ENCODE results near the gene SF3B1.
"Not testable (repeated sequence)": the region's sequence is repeated elsewhere in the genome, so short reads cannot be mapped to it uniquely, and the experiment has no call there.

Gene SF3B1

GRCh38 chr2:197378494-197379307 is 56.1 kb downstream of the SF3B1 start:
- peak; percentile 58 for DNase-seq (ENCODE audit: low spot score)

- no peak for DNase-seq (ENCODE audit: low spot score)
Measured at GRCh38 chr2:197378086-197378485, 56.7 kb downstream of the SF3B1 start.

GRCh38 chr2:197377670-197378069 is 57.2 kb downstream of the SF3B1 start:
- no peak for DNase-seq (ENCODE audit: low spot score)

- no peak for DNase-seq (ENCODE audit: low spot score)
Measured at GRCh38 chr2:197372592-197372991, 62.2 kb downstream of the SF3B1 start.

GRCh38 chr2:197370664-197371063 is 64.2 kb downstream of the SF3B1 start:
- not testable (repeated sequence) for DNase-seq (ENCODE audit: low spot score)

- DNase-seq (ENCODE audit: low spot score): no peak
Measured at GRCh38 chr2:197369933-197370320, 64.9 kb downstream of the SF3B1 start.

- no peak for DNase-seq (ENCODE audit: low spot score)
Measured at GRCh38 chr2:197369228-197369932, 65.4 kb downstream of the SF3B1 start.

GRCh38 chr2:197368412-197368811 is 66.4 kb downstream of the SF3B1 start:
- DNase-seq (ENCODE audit: low spot score): no peak

- DNase-seq (ENCODE audit: low spot score): no peak
Measured at GRCh38 chr2:197363998-197364397, 70.8 kb downstream of the SF3B1 start.

GRCh38 chr2:197360744-197361156 is 74.1 kb downstream of the SF3B1 start:
- no peak for DNase-seq (ENCODE audit: low spot score)

GRCh38 chr2:197359859-197360258 is 75.0 kb downstream of the SF3B1 start:
- no peak for DNase-seq (ENCODE audit: low spot score)

GRCh38 chr2:197358931-197359330 is 75.9 kb downstream of the SF3B1 start:
- no peak for DNase-seq (ENCODE audit: low spot score)

- no peak for DNase-seq (ENCODE audit: low spot score)
Measured at GRCh38 chr2:197357986-197358385, 76.8 kb downstream of the SF3B1 start.

- no peak for DNase-seq (ENCODE audit: low spot score)
Measured at GRCh38 chr2:197356136-197356535, 78.7 kb downstream of the SF3B1 start.

- DNase-seq (ENCODE audit: low spot score): no peak
Measured at GRCh38 chr2:197354169-197354558, 80.7 kb downstream of the SF3B1 start.

- no peak for DNase-seq (ENCODE audit: low spot score)
Measured at GRCh38 chr2:197353393-197354168, 81.2 kb downstream of the SF3B1 start.

GRCh38 chr2:197349699-197350098 is 85.1 kb downstream of the SF3B1 start:
- no peak for DNase-seq (ENCODE audit: low spot score)

- DNase-seq (ENCODE audit: low spot score): no peak
Measured at GRCh38 chr2:197348721-197349360, 86.0 kb downstream of the SF3B1 start.

- DNase-seq (ENCODE audit: low spot score): no peak
Measured at GRCh38 chr2:197345846-197346370, 88.9 kb downstream of the SF3B1 start.

GRCh38 chr2:197343968-197344367 is 90.9 kb downstream of the SF3B1 start:
- not testable (repeated sequence) for DNase-seq (ENCODE audit: low spot score)

- no peak for DNase-seq (ENCODE audit: low spot score)
Measured at GRCh38 chr2:197340591-197340990, 94.2 kb downstream of the SF3B1 start.
